Glutamatergic neuron (in vitro differentiated cells): ENCODE results near the gene CSTPP1. TPM values are rescaled to one million over a fixed set of nuclear protein-coding genes. Genes with fewer than 3 reads are reported as not detected.

Experiments used
- DNase-seq: peaks from one replicate; pipeline ENCODE4 v3.0.0; 2022
- H3K27ac Mint-ChIP-seq: one replicate; pipeline ENCODE4 v1.8.0; 2020; ENCODE audit warnings: mild to moderate bottlenecking, mixed read lengths, inconsistent platforms; ENCODE audit not compliant: unreplicated experiment
- H3K27me3 Mint-ChIP-seq: one replicate; pipeline ENCODE4 v1.8.0; 2020; ENCODE audit warnings: mild to moderate bottlenecking, moderate library complexity, mixed read lengths, inconsistent platforms; ENCODE audit not compliant: unreplicated experiment
- H3K36me3 Mint-ChIP-seq: one replicate; pipeline ENCODE4 v1.8.0; 2020; ENCODE audit warnings: mild to moderate bottlenecking, mixed read lengths, inconsistent platforms; ENCODE audit not compliant: unreplicated experiment
- H3K4me1 Mint-ChIP-seq: one replicate; pipeline ENCODE4 v1.8.0; 2020; ENCODE audit warnings: mild to moderate bottlenecking, low read depth, mixed read lengths, inconsistent platforms; ENCODE audit not compliant: unreplicated experiment
- H3K4me3 Mint-ChIP-seq: one replicate; pipeline ENCODE4 v1.8.0; 2020; ENCODE audit warnings: mild to moderate bottlenecking, mixed read lengths, inconsistent platforms; ENCODE audit not compliant: unreplicated experiment
- H3K9me3 Mint-ChIP-seq: one replicate; pipeline ENCODE4 v1.8.0; 2020; ENCODE audit warnings: mild to moderate bottlenecking, moderate library complexity, mixed read lengths, inconsistent platforms; ENCODE audit not compliant: unreplicated experiment
- CTCF ChIP-seq: fragments of 200-600 bp; sonication (generic); IDR thresholded peaks from one replicate; pipeline ENCODE4 v1.5.0; 2021; ENCODE audit not compliant: partially characterized antibody, unreplicated experiment
- total RNA-seq: library from RNA; stranded (reverse); fragmentation: NEBNext Ultra II Directional; extraction: Animal tissue kit (Norgen Biotek cat#: 25700); gene quantifications from one replicate; pipeline ENCODE4 v1.2.1, GENCODE V29; 2021; ENCODE audit not compliant: unreplicated experiment

CSTPP1 gene
- total RNA-seq, 1 donor from 2014 or later: 35.5 TPM

GRCh38 chr11:47152953-47153950 is 216.7 kb downstream of the CSTPP1 start:
- Mint-ChIP-seq H3K4me1 (peaks cover 27% of the 10 kb centered on the region), H3K36me3 (peaks cover 5% of the 10 kb centered on the region), H3K27ac (peak overlapping the region; percentile 84), H3K27me3 (peaks cover 11% of the 10 kb centered on the region), H3K9me3 (peaks cover 9% of the 10 kb centered on the region), H3K4me3 (peak overlapping the region; percentile 55)
- DNase-seq: peak; percentile 87
- TF ChIP-seq CTCF: peak; percentile 89

GRCh38 chr11:47154616-47155570 is 218.3 kb downstream of the CSTPP1 start:
- H3K36me3 Mint-ChIP-seq: peaks cover 5% of the 10 kb centered on the region
- DNase-seq: no peak
- H3K27ac Mint-ChIP-seq: peak overlapping the region; percentile 38
- peaks cover 8% of the 10 kb centered on the region for H3K9me3 Mint-ChIP-seq
- H3K4me1 Mint-ChIP-seq: peaks cover 19% of the 10 kb centered on the region
- TF ChIP-seq CTCF: no peak
- peaks cover 10% of the 10 kb centered on the region for H3K27me3 Mint-ChIP-seq
- H3K4me3 Mint-ChIP-seq: no peak overlapping the region

GRCh38 chr11:47155879-47156278 is 219.3 kb downstream of the CSTPP1 start:
- peaks cover 19% of the 10 kb centered on the region for H3K4me1 Mint-ChIP-seq
- no peak for TF ChIP-seq CTCF
- peaks cover 13% of the 10 kb centered on the region for H3K27me3 Mint-ChIP-seq
- H3K4me3 Mint-ChIP-seq: no peak overlapping the region
- no peak for DNase-seq
- H3K36me3 Mint-ChIP-seq: no peaks in the 10 kb centered on the region
- H3K9me3 Mint-ChIP-seq: peaks cover 8% of the 10 kb centered on the region
- no peak overlapping the region for H3K27ac Mint-ChIP-seq

GRCh38 chr11:47156333-47156732 is 219.8 kb downstream of the CSTPP1 start:
- no peak overlapping the region for H3K27ac Mint-ChIP-seq
- H3K4me1 Mint-ChIP-seq: peaks cover 19% of the 10 kb centered on the region
- H3K36me3 Mint-ChIP-seq: no peaks in the 10 kb centered on the region
- H3K9me3 Mint-ChIP-seq: peaks cover 7% of the 10 kb centered on the region
- DNase-seq: no peak
- H3K27me3 Mint-ChIP-seq: peaks cover 11% of the 10 kb centered on the region
- TF ChIP-seq CTCF: no peak
- H3K4me3 Mint-ChIP-seq: no peak overlapping the region
